Endodermal cell (in vitro differentiated cells): Measurements from ENCODE around the gene POR. TPM values are rescaled to one million over a fixed set of nuclear protein-coding genes. Genes with fewer than 3 reads are reported as not detected.
A peak's percentile ranks its signal among the peaks of the same experiment; 100 is the strongest.

Experiments used
- DNase-seq: peaks from one replicate; pipeline ENCODE4 v3.0.0-alpha.2; 2017
- H3K27ac ChIP-seq: 2 replicates; pipeline ENCODE4 v1.5.1; 2013; ENCODE audit warnings: mild to moderate bottlenecking, low read depth, low read length, moderate library complexity
- H3K27me3 ChIP-seq: 2 replicates; pipeline ENCODE4 v1.6.1; 2013; ENCODE audit warnings: mild to moderate bottlenecking, low read length, moderate library complexity; ENCODE audit not compliant: insufficient read depth, control insufficient read depth, poor library complexity, severe bottlenecking
- H3K36me3 ChIP-seq: 2 replicates; pipeline ENCODE4 v1.7.0; 2013; ENCODE audit warnings: mild to moderate bottlenecking, low read length, moderate library complexity; ENCODE audit not compliant: control insufficient read depth, insufficient read depth
- H3K4me1 ChIP-seq: one replicate; pipeline ENCODE4 v1.7.0; 2013; ENCODE audit warnings: low read length; ENCODE audit not compliant: control insufficient read depth, insufficient read depth
- H3K4me3 ChIP-seq: 2 replicates; pipeline ENCODE4 v1.5.1; 2013; ENCODE audit warnings: mild to moderate bottlenecking, low read length, moderate library complexity
- H3K9ac ChIP-seq: 2 replicates; pipeline ENCODE4 v1.6.1; 2013; ENCODE audit warnings: mild to moderate bottlenecking, low read length, moderate library complexity; ENCODE audit not compliant: poor library complexity, severe bottlenecking; ENCODE audit errors: extremely low read depth
- H3K9me3 ChIP-seq: 2 replicates; pipeline ENCODE4 v1.6.1; 2013; ENCODE audit warnings: mild to moderate bottlenecking, low read length, moderate library complexity; ENCODE audit not compliant: control insufficient read depth
- H3K27ac Mint-ChIP-seq: 2 replicates; pipeline ENCODE4 v1.8.0; 2020; ENCODE audit warnings: mixed read lengths
- H3K27me3 Mint-ChIP-seq: 2 replicates; pipeline ENCODE4 v1.8.0; 2021; ENCODE audit warnings: mild to moderate bottlenecking, mixed read lengths; ENCODE audit not compliant: insufficient read depth
- H3K36me3 Mint-ChIP-seq: 2 replicates; pipeline ENCODE4 v1.8.0; 2020; ENCODE audit warnings: low read depth, mixed read lengths
- H3K4me1 Mint-ChIP-seq: 2 replicates; pipeline ENCODE4 v1.8.0; 2020; ENCODE audit warnings: mixed read lengths
- H3K4me3 Mint-ChIP-seq: 2 replicates; pipeline ENCODE4 v1.8.0; 2020; ENCODE audit warnings: mild to moderate bottlenecking, moderate library complexity, mixed read lengths
- H3K9me3 Mint-ChIP-seq: 2 replicates; pipeline ENCODE4 v1.8.0; 2020; ENCODE audit warnings: mild to moderate bottlenecking, mixed read lengths
- CTCF ChIP-seq: fragments of 200-600 bp; sonication (generic); conservative IDR thresholded peaks from 2 replicates; pipeline ENCODE4 v1.5.0; 2021; ENCODE audit warnings: antibody characterized with exemption, mild to moderate bottlenecking
- WGBS, 2 experiments: methylation state at CpG; one replicate each; pipeline versions ENCODE4 v1.1.5 to v1.1.7; 2013; ENCODE audit warnings: missing lambda C conversion rate in 2 of 2, mixed read lengths in 1 of 2; ENCODE audit not compliant: insufficient coverage in 1 of 2, insufficient read length in 1 of 2; 5-methylcytosine and 5-hydroxymethylcytosine counted together
- total RNA-seq, 2 donors: library from RNA; stranded (reverse); fragmentation: NEBNext Ultra II Directional in 1 of 2; extraction: Animal tissue kit (Norgen Biotek cat#: 25700) in 1 of 2; gene quantifications; 2 replicates in 1 of 2; 3 replicates in 1 of 2; pipeline ENCODE4 v1.2.1, GENCODE V29; 2021

POR gene
- total RNA-seq, 2 donors from 2014 or later: 85.2 to 92.9 TPM

DNA sequence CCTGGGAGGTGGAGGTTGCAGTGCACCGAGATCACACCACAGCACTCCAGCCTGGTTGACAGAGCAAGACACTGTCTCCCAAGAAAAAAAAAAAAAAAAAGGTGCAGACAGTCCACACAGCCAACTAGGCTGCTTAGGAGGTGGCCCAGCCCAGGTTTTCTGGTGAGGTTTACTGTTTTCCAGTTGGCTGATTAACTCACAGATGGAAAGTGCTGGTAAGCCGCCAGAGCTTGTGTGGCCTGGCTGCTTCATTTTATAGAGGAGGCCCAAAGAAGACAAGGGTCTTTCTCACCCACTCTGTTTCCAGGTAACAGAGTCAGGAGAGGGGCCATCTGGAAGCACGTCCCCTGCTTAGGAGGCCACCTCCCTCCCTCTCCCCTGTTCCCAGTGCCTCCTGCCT lies 29.9 kb upstream of the POR start:
- no peaks in the 10 kb centered on the region for H3K9me3 ChIP-seq
- Mint-ChIP-seq H3K36me3 (peaks cover 78% of the 10 kb centered on the region), H3K27ac (no peak overlapping the region), H3K4me1 (peaks cover 14% of the 10 kb centered on the region), H3K4me3 (no peak overlapping the region), H3K9me3 (no peaks in the 10 kb centered on the region), H3K27me3 (no peaks in the 10 kb centered on the region)
- H3K4me3 ChIP-seq: no peak overlapping the region
- TF ChIP-seq CTCF: no peak
- peaks cover 3% of the 10 kb centered on the region for H3K4me1 ChIP-seq
- peaks cover 64% of the 10 kb centered on the region for H3K36me3 ChIP-seq
- WGBS, 2 experiments: 90 to 92% methylated on average over 3 of the region's 3 CpGs
- DNase-seq: no peak
- H3K27ac ChIP-seq: no peak overlapping the region
- H3K27me3 ChIP-seq: no peaks in the 10 kb centered on the region
- H3K9ac ChIP-seq: no peak overlapping the region

GRCh38 chr7:75887669-75888369 lies 27.1 kb upstream of the POR start:
- H3K27ac ChIP-seq: no peak overlapping the region
- H3K4me1 ChIP-seq: no peaks in the 10 kb centered on the region
- no peaks in the 10 kb centered on the region for H3K4me1 Mint-ChIP-seq
- H3K27ac Mint-ChIP-seq: no peak overlapping the region
- H3K4me3 ChIP-seq: no peak overlapping the region
- no peak for DNase-seq
- no peaks in the 10 kb centered on the region for H3K9me3 ChIP-seq
- H3K27me3 ChIP-seq: no peaks in the 10 kb centered on the region
- peaks cover 40% of the 10 kb centered on the region for H3K36me3 ChIP-seq
- H3K9me3 Mint-ChIP-seq: no peaks in the 10 kb centered on the region
- no peaks in the 10 kb centered on the region for H3K27me3 Mint-ChIP-seq
- H3K36me3 Mint-ChIP-seq: peaks cover 52% of the 10 kb centered on the region
- H3K4me3 Mint-ChIP-seq: no peak overlapping the region
- WGBS, 2 experiments: 93 to 100% methylated on average over 6 to 13 of the region's 13 CpGs
- H3K9ac ChIP-seq: no peak overlapping the region
- TF ChIP-seq CTCF: no peak

- Mint-ChIP-seq H3K27me3 (no peaks in the 10 kb centered on the region), H3K9me3 (no peaks in the 10 kb centered on the region), H3K27ac (peak overlapping the region; percentile 9), H3K4me3 (no peak overlapping the region), H3K4me1 (no peaks in the 10 kb centered on the region), H3K36me3 (peaks cover 43% of the 10 kb centered on the region)
- Histone ChIP-seq H3K27ac (peak overlapping the region; percentile 38), H3K9me3 (no peaks in the 10 kb centered on the region), H3K36me3 (peaks cover 32% of the 10 kb centered on the region), H3K4me3 (no peak overlapping the region), H3K27me3 (no peaks in the 10 kb centered on the region), H3K9ac (no peak overlapping the region), H3K4me1 (no peaks in the 10 kb centered on the region)
- TF ChIP-seq CTCF: no peak
- no peak for DNase-seq
- 95 to 97% methylated on average over 18 to 23 of the region's 23 CpGs for WGBS, 2 experiments
Measured at GRCh38 chr7:75888464-75889222, 26.3 kb upstream of the POR start.
